Measurements from ENCODE around the gene TAS1R3. TPM values are rescaled to one million over a fixed set of nuclear protein-coding genes. Genes with fewer than 3 reads are reported as not detected.

TAS1R3 gene
- total RNA-seq, 2 donors from 2014 or later, result 0.09 to 0.35 TPM

- no peak overlapping the region for H3K9ac ChIP-seq (ENCODE audit: extremely low read depth, low read length, poor library complexity, severe bottlenecking)
- no peaks in the 10 kb centered on the region for H3K27me3 Mint-ChIP-seq (ENCODE audit: insufficient read depth)
- no peaks in the 10 kb centered on the region for H3K36me3 Mint-ChIP-seq (ENCODE audit: low read depth)
- no peaks in the 10 kb centered on the region for H3K36me3 ChIP-seq (ENCODE audit: control insufficient read depth, insufficient read depth, low read length)
- no peaks in the 10 kb centered on the region for H3K9me3 ChIP-seq (ENCODE audit: control insufficient read depth, low read length)
- peak; percentile 74 for DNase-seq
- H3K27ac Mint-ChIP-seq, result no peak overlapping the region
- TF ChIP-seq, protein P1, sequence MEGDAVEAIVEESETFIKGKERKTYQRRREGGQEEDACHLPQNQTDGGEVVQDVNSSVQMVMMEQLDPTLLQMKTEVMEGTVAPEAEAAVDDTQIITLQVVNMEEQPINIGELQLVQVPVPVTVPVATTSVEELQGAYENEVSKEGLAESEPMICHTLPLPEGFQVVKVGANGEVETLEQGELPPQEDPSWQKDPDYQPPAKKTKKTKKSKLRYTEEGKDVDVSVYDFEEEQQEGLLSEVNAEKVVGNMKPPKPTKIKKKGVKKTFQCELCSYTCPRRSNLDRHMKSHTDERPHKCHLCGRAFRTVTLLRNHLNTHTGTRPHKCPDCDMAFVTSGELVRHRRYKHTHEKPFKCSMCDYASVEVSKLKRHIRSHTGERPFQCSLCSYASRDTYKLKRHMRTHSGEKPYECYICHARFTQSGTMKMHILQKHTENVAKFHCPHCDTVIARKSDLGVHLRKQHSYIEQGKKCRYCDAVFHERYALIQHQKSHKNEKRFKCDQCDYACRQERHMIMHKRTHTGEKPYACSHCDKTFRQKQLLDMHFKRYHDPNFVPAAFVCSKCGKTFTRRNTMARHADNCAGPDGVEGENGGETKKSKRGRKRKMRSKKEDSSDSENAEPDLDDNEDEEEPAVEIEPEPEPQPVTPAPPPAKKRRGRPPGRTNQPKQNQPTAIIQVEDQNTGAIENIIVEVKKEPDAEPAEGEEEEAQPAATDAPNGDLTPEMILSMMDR (conservative IDR thresholded peaks at IDR 0.05), result no peak
- 72 to 83% methylated on average over 3 to 6 of the region's 9 CpGs for WGBS, 2 experiments (ENCODE audit: insufficient coverage in 1 of 2, insufficient read length in 1 of 2)
- no peak overlapping the region for H3K4me3 Mint-ChIP-seq
- H3K4me1 ChIP-seq (ENCODE audit: control insufficient read depth, insufficient read depth, low read length), result no peaks in the 10 kb centered on the region
- no peaks in the 10 kb centered on the region for H3K9me3 Mint-ChIP-seq
- H3K4me1 Mint-ChIP-seq, result no peaks in the 10 kb centered on the region
- H3K27ac ChIP-seq (ENCODE audit: low read depth, low read length), result no peak overlapping the region
- H3K4me3 ChIP-seq (ENCODE audit: low read length), result no peak overlapping the region
- H3K27me3 ChIP-seq (ENCODE audit: control insufficient read depth, insufficient read depth, low read length, poor library complexity, severe bottlenecking), result no peaks in the 10 kb centered on the region
These were observed 47.3 kb upstream of the TAS1R3 start for GRCh38 chr1:1283821-1284220.

DNA sequence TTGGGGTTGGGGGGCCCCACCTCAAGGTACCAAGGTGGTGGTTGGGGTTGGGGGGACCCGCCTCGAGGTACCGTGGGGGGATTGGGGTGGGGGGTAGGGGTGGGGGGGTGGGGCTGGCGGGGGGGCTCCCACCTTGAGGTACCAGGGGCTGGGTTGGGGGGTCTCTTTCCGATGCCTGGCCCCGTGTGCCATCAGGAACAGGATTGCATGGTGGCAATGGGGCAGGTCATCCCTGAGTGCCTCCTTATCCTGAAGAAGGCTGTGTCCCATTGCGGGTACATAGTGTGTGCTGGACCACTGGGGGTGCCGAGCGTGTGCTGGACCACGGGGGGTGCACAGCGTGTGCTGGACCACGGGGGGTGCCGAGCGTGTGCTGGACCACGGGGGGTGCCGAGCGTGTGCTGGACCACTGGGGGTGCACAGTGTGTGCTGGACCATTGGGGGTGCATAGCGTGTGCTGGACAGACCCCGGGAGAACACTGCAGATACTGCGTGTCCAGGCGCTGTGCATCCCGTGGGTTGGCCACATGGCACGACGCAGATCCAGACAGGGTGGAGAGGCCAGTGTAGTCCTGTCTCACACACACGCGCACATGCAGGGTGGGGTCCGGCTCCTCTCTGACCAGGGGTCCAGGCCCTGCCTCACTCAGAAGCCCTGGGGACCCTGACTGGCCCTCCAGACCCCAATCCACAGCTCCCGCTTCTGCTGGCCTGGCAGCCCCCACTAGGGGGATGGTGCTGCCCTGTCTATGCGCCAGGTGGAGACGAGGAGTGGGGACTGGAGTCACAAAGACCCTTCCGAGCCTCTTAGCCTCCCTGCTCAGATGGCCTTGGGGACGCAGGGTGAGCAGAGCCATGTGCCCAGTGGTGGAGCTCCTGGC, 46.6 kb upstream of the TAS1R3 start:
- TF ChIP-seq, protein P1 (conservative IDR thresholded peaks at IDR 0.05), result no peak
- H3K4me1 ChIP-seq (ENCODE audit: control insufficient read depth, insufficient read depth, low read length), result no peaks in the 10 kb centered on the region
- H3K27me3 ChIP-seq (ENCODE audit: control insufficient read depth, insufficient read depth, low read length, poor library complexity, severe bottlenecking), result no peaks in the 10 kb centered on the region
- Mint-ChIP-seq H3K4me3 (no peak overlapping the region), H3K27ac (no peak overlapping the region), H3K27me3 (ENCODE audit: insufficient read depth) (no peaks in the 10 kb centered on the region), H3K4me1 (no peaks in the 10 kb centered on the region), H3K9me3 (no peaks in the 10 kb centered on the region), H3K36me3 (ENCODE audit: low read depth) (no peaks in the 10 kb centered on the region)
- H3K4me3 ChIP-seq (ENCODE audit: low read length), result no peak overlapping the region
- no peak overlapping the region for H3K27ac ChIP-seq (ENCODE audit: low read depth, low read length)
- WGBS, 2 experiments (ENCODE audit: insufficient coverage in 1 of 2, insufficient read length in 1 of 2), result 92 to 94% methylated on average over 20 to 28 of the region's 32 CpGs
- H3K36me3 ChIP-seq (ENCODE audit: control insufficient read depth, insufficient read depth, low read length), result no peaks in the 10 kb centered on the region
- H3K9me3 ChIP-seq (ENCODE audit: control insufficient read depth, low read length), result no peaks in the 10 kb centered on the region
- no peak for DNase-seq
- H3K9ac ChIP-seq (ENCODE audit: extremely low read depth, low read length, poor library complexity, severe bottlenecking), result no peak overlapping the region

- H3K4me1 Mint-ChIP-seq, result no peaks in the 10 kb centered on the region
- Histone ChIP-seq H3K9me3 (ENCODE audit: control insufficient read depth, low read length) (no peaks in the 10 kb centered on the region), H3K27me3 (ENCODE audit: control insufficient read depth, insufficient read depth, low read length, poor library complexity, severe bottlenecking) (no peaks in the 10 kb centered on the region), H3K9ac (ENCODE audit: extremely low read depth, low read length, poor library complexity, severe bottlenecking) (no peak overlapping the region), H3K4me1 (ENCODE audit: control insufficient read depth, insufficient read depth, low read length) (no peaks in the 10 kb centered on the region), H3K36me3 (ENCODE audit: control insufficient read depth, insufficient read depth, low read length) (no peaks in the 10 kb centered on the region), H3K4me3 (ENCODE audit: low read length) (no peak overlapping the region), H3K27ac (ENCODE audit: low read depth, low read length) (no peak overlapping the region)
- H3K27ac Mint-ChIP-seq, result no peak overlapping the region
- no peak overlapping the region for H3K4me3 Mint-ChIP-seq
- DNase-seq, result peak; percentile 66
- no peaks in the 10 kb centered on the region for H3K27me3 Mint-ChIP-seq (ENCODE audit: insufficient read depth)
- H3K9me3 Mint-ChIP-seq, result peaks cover 2% of the 10 kb centered on the region
- TF ChIP-seq, protein P1 (conservative IDR thresholded peaks at IDR 0.05), result no peak
- WGBS, 2 experiments (ENCODE audit: insufficient coverage in 1 of 2, insufficient read length in 1 of 2), result 93 to 100% methylated on average over 9 to 22 of the region's 22 CpGs
- H3K36me3 Mint-ChIP-seq (ENCODE audit: low read depth), result no peaks in the 10 kb centered on the region
These were observed 45.9 kb upstream of the TAS1R3 start for GRCh38 chr1:1285102-1285571.
